Measurements from ENCODE around the gene MAGI2. TPM values are rescaled to one million over a fixed set of nuclear protein-coding genes. Genes with fewer than 3 reads are reported as not detected.

MAGI2 gene
- total RNA-seq, 2 donors from 2014 or later = 18.3 to 31.8 TPM

- Histone ChIP-seq H3K36me3 (no peaks in the 10 kb centered on the region), H3K27ac (no peak overlapping the region), H3K4me1 (ENCODE audit: control insufficient read depth in 1 of 2, low read depth in 2 of 2) (peaks cover 3 to 26% of the 10 kb centered on the region in 2 donors), H3K4me3 (peak overlapping the region; percentile 45), H3K9me3 (no peaks in the 10 kb centered on the region), H3K27me3 (replicated peaks; ENCODE audit: insufficient read depth) (no peaks in the 10 kb centered on the region)
- no peak for DNase-seq (ENCODE audit: low spot score)
- no peak for ATAC-seq (ENCODE audit: insufficient number of reproducible peaks, low FRiP score, low read depth)
- TF ChIP-seq, protein P1, sequence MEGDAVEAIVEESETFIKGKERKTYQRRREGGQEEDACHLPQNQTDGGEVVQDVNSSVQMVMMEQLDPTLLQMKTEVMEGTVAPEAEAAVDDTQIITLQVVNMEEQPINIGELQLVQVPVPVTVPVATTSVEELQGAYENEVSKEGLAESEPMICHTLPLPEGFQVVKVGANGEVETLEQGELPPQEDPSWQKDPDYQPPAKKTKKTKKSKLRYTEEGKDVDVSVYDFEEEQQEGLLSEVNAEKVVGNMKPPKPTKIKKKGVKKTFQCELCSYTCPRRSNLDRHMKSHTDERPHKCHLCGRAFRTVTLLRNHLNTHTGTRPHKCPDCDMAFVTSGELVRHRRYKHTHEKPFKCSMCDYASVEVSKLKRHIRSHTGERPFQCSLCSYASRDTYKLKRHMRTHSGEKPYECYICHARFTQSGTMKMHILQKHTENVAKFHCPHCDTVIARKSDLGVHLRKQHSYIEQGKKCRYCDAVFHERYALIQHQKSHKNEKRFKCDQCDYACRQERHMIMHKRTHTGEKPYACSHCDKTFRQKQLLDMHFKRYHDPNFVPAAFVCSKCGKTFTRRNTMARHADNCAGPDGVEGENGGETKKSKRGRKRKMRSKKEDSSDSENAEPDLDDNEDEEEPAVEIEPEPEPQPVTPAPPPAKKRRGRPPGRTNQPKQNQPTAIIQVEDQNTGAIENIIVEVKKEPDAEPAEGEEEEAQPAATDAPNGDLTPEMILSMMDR (IDR thresholded peaks at IDR 0.05) = no peak
These were observed 963.8 kb downstream of the MAGI2 start for GRCh38 chr7:78489476-78490240.

- ATAC-seq (ENCODE audit: insufficient number of reproducible peaks, low FRiP score, low read depth) = no peak
- Histone ChIP-seq H3K4me3 (no peak overlapping the region), H3K4me1 (ENCODE audit: control insufficient read depth in 1 of 2, low read depth in 2 of 2) (peaks cover 3 to 29% of the 10 kb centered on the region in 2 donors), H3K27me3 (replicated peaks; ENCODE audit: insufficient read depth) (no peaks in the 10 kb centered on the region), H3K9me3 (no peaks in the 10 kb centered on the region), H3K36me3 (no peaks in the 10 kb centered on the region), H3K27ac (no peak overlapping the region)
- TF ChIP-seq, protein P1 (IDR thresholded peaks at IDR 0.05) = no peak
- DNase-seq (ENCODE audit: low spot score) = no peak
These were observed 966.0 kb downstream of the MAGI2 start for GRCh38 chr7:78487464-78487863.

- Histone ChIP-seq H3K27me3 (replicated peaks; ENCODE audit: insufficient read depth) (no peaks in the 10 kb centered on the region), H3K36me3 (no peaks in the 10 kb centered on the region), H3K4me1 (ENCODE audit: control insufficient read depth in 1 of 2, low read depth in 2 of 2) (peaks cover 8 to 13% of the 10 kb centered on the region in 2 donors), H3K27ac (peak overlapping the region; percentile 8 to 44), H3K9me3 (no peaks in the 10 kb centered on the region), H3K4me3 (no peak overlapping the region)
- TF ChIP-seq, protein P1 (IDR thresholded peaks at IDR 0.05) = no peak
- DNase-seq (ENCODE audit: low spot score) (no peak), ATAC-seq (ENCODE audit: insufficient number of reproducible peaks, low FRiP score, low read depth) (no peak)
These were observed 974.1 kb downstream of the MAGI2 start for GRCh38 chr7:78479348-78479747.

GRCh38 chr7:78476851-78477405, 976.5 kb downstream of the MAGI2 start:
- H3K4me1 ChIP-seq (ENCODE audit: control insufficient read depth in 1 of 2, low read depth in 2 of 2) = peaks cover 8 to 13% of the 10 kb centered on the region in 2 donors
- TF ChIP-seq, protein P1 (IDR thresholded peaks at IDR 0.05) = no peak
- no peaks in the 10 kb centered on the region for H3K36me3 ChIP-seq
- no peaks in the 10 kb centered on the region for H3K9me3 ChIP-seq
- ATAC-seq (ENCODE audit: insufficient number of reproducible peaks, low FRiP score, low read depth) (no peak), DNase-seq (ENCODE audit: low spot score) (no peak)
- H3K27ac ChIP-seq = no peak overlapping the region
- H3K4me3 ChIP-seq = no peak overlapping the region
- H3K27me3 ChIP-seq (replicated peaks; ENCODE audit: insufficient read depth) = no peaks in the 10 kb centered on the region

- no peak for ATAC-seq (ENCODE audit: insufficient number of reproducible peaks, low FRiP score, low read depth)
- H3K9me3 ChIP-seq = no peaks in the 10 kb centered on the region
- H3K27ac ChIP-seq = no peak overlapping the region
- TF ChIP-seq, protein P1 (IDR thresholded peaks at IDR 0.05) = no peak
- DNase-seq (ENCODE audit: low spot score) = no peak
- no peaks in the 10 kb centered on the region for H3K36me3 ChIP-seq
- H3K27me3 ChIP-seq (replicated peaks; ENCODE audit: insufficient read depth) = no peaks in the 10 kb centered on the region
- no peak overlapping the region for H3K4me3 ChIP-seq
- peaks cover 0 to 4% of the 10 kb centered on the region in 2 donors for H3K4me1 ChIP-seq (ENCODE audit: control insufficient read depth in 1 of 2, low read depth in 2 of 2)
These were observed 979.7 kb downstream of the MAGI2 start for GRCh38 chr7:78473571-78474301.
